D721Med (cell line): ENCODE results near the gene BICD2.
A peak's percentile ranks its signal among the peaks of the same experiment; 100 is the strongest.
"Not testable (repeated sequence)": the region's sequence is repeated elsewhere in the genome, so short reads cannot be mapped to it uniquely, and the experiment has no call there.

Experiments used
- DNase-seq: peaks from one replicate; pipeline ENCODE4 v3.0.0; 2011; ENCODE audit warnings: low spot score; ENCODE audit not compliant: insufficient read length
- FAIRE-seq: peaks from 2 replicates; lab custom pipeline; 2011; peaks lifted over from hg19 to GRCh38; lab: Jason Lieb, UNC
- TF ChIP-seq, protein P1 (sequence below): IDR thresholded peaks from 2 replicates; pipeline ENCODE4 v1.5.1; 2012; ENCODE audit warnings: mild to moderate bottlenecking, control low read depth; ENCODE audit not compliant: insufficient read depth; ENCODE audit errors: missing control alignments

Gene BICD2

DNA sequence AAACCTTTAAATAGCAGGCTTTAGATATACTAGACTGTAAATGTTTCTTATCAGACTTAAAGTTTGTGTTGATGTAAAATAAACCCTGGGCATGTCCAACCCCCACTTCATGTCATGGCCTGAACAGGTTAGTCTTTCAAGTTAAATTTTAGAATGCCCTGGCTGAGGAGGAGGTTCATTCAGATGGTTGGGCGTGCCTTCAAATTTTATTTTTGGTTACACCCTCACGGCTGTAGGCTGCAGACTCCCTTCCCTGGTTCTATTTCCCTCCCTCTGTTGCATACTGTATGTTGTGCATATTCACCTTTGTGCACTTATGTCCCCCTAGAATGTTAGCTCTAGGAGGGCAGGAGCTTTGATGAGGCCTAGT, 5.3 kb upstream of the BICD2 start:
- DNase-seq: no peak
- FAIRE-seq: no peak
- TF ChIP-seq, protein P1, sequence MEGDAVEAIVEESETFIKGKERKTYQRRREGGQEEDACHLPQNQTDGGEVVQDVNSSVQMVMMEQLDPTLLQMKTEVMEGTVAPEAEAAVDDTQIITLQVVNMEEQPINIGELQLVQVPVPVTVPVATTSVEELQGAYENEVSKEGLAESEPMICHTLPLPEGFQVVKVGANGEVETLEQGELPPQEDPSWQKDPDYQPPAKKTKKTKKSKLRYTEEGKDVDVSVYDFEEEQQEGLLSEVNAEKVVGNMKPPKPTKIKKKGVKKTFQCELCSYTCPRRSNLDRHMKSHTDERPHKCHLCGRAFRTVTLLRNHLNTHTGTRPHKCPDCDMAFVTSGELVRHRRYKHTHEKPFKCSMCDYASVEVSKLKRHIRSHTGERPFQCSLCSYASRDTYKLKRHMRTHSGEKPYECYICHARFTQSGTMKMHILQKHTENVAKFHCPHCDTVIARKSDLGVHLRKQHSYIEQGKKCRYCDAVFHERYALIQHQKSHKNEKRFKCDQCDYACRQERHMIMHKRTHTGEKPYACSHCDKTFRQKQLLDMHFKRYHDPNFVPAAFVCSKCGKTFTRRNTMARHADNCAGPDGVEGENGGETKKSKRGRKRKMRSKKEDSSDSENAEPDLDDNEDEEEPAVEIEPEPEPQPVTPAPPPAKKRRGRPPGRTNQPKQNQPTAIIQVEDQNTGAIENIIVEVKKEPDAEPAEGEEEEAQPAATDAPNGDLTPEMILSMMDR: no peak

- TF ChIP-seq, protein P1: no peak
- FAIRE-seq (no peak), DNase-seq (no peak)
Measured at GRCh38 chr9:92769286-92769685, 4.7 kb upstream of the BICD2 start.

DNA sequence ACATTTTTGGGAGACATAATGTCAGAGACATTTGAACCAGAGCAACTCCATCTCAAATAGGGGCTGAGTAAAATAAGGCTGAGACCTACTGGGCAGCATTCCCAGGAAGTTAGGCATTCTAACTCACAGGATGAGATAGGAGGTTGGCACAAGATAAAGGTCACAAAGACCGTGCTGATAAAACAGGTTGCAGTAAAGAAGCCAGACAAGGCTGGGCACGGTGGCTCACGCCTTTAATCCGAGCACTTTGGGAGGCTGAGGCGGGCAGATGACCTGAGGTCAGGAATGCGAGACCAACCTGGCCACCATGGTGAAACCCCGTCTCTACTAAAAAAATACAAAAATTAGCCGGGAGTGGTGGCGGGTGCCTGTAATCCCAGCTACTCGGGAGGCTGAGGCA, 4.2 kb upstream of the BICD2 start:
- not testable (repeated sequence) for FAIRE-seq

GRCh38 chr9:92767066-92768054, 2.7 kb upstream of the BICD2 start:
- FAIRE-seq (no peak), DNase-seq (no peak)
- TF ChIP-seq, protein P1: no peak

More for the DNA sequence above, 4.2 kb upstream of the BICD2 start:
- DNase-seq: not testable (repeated sequence)

GRCh38 chr9:92764988-92765936, 629 bp upstream of the BICD2 start:
- TF ChIP-seq, protein P1: peak; percentile 83
- FAIRE-seq: no peak
- DNase-seq: peak; percentile 86

DNA sequence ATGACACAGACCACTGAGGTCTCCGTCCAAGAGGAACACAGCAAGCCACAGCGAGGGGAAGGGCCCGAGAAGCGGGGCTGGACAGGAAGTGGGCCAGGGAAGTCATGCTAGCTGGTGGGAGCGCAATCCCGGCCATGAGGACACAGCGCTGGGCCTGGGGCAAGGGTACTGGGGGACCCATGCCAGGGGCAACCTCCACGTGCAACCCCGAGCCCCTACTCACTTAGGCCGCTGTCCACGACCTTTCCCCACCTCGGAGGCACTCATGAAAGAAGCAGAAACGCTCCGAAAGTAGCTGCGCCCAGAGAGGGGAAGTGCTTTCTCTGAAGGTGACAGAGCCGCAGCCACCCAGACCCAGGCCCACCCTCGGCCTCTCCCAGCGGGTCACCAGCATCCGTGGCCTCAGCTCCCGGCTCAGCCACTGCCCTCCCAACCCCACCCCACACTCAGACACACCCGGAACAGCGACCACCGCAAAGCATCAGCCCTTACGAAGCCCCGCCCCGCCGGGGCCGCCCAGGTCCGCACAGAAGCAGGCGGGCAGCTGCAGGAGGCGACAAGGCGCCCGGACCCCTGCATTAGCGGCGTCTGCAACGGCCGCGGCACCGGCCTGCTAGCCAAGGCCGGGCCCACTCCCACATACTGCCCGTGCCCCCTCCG, 782 bp downstream of the BICD2 start:
- TF ChIP-seq, protein P1: no peak
- no peak for DNase-seq
- no peak for FAIRE-seq
